Adipocyte (in vitro differentiated cells): ENCODE results near the gene LRP3.
A peak's percentile ranks its signal among the peaks of the same experiment; 100 is the strongest.
"Not testable (repeated sequence)": the region's sequence is repeated elsewhere in the genome, so short reads cannot be mapped to it uniquely, and the experiment has no call there.

ENCODE experiments used
- DNase-seq: peaks from one replicate; pipeline ENCODE4 v3.0.0-alpha.2; 2015; ENCODE audit warnings: low read depth
- H3K27me3 ChIP-seq: replicated peaks from 2 replicates; pipeline ENCODE4 v1.7.0; 2013; ENCODE audit warnings: mild to moderate bottlenecking, low read length, moderate library complexity; ENCODE audit not compliant: control insufficient read depth, insufficient read depth
- H3K36me3 ChIP-seq: 2 replicates; pipeline ENCODE4 v1.7.0; 2013; ENCODE audit warnings: low read length, mild to moderate bottlenecking, moderate library complexity; ENCODE audit not compliant: control insufficient read depth, insufficient read depth, severe bottlenecking
- H3K4me1 ChIP-seq: 2 replicates; pipeline ENCODE4 v1.7.0; 2013; ENCODE audit warnings: mild to moderate bottlenecking, low read length, moderate library complexity; ENCODE audit not compliant: control insufficient read depth, insufficient read depth
- H3K4me3 ChIP-seq: 2 replicates; pipeline ENCODE4 v1.7.0; 2013; ENCODE audit warnings: mild to moderate bottlenecking, low read length, moderate library complexity
- H3K9ac ChIP-seq: 2 replicates; pipeline ENCODE4 v1.7.0; 2013; ENCODE audit warnings: mild to moderate bottlenecking, low read length, moderate library complexity
- H3K9me3 ChIP-seq: 2 replicates; pipeline ENCODE4 v1.7.0; 2013; ENCODE audit warnings: mild to moderate bottlenecking, low read length, moderate library complexity; ENCODE audit not compliant: control insufficient read depth

Gene LRP3

GRCh38 chr19:33161201-33161600 is 32.9 kb upstream of the LRP3 start:
- Histone ChIP-seq H3K4me3 (no peak overlapping the region), H3K9ac (no peak overlapping the region), H3K4me1 (peaks cover 9% of the 10 kb centered on the region), H3K27me3 (no peaks in the 10 kb centered on the region), H3K36me3 (no peaks in the 10 kb centered on the region), H3K9me3 (no peaks in the 10 kb centered on the region)
- DNase-seq: no peak

GRCh38 chr19:33163481-33163880 is 30.6 kb upstream of the LRP3 start:
- H3K9ac ChIP-seq: no peak overlapping the region
- DNase-seq: no peak
- no peaks in the 10 kb centered on the region for H3K36me3 ChIP-seq
- H3K27me3 ChIP-seq: no peaks in the 10 kb centered on the region
- no peak overlapping the region for H3K4me3 ChIP-seq
- peaks cover 4% of the 10 kb centered on the region for H3K9me3 ChIP-seq
- peaks cover 3% of the 10 kb centered on the region for H3K4me1 ChIP-seq

- DNase-seq, H3K9ac ChIP-seq, H3K27me3 ChIP-seq, H3K9me3 ChIP-seq, H3K36me3 ChIP-seq, H3K4me3 ChIP-seq, H3K4me1 ChIP-seq: not testable (repeated sequence)
Observed at GRCh38 chr19:33166037-33166436, 28.1 kb upstream of the LRP3 start.

- peaks cover 4% of the 10 kb centered on the region for H3K9me3 ChIP-seq
- H3K4me1 ChIP-seq: no peaks in the 10 kb centered on the region
- no peak overlapping the region for H3K4me3 ChIP-seq
- no peak for DNase-seq
- H3K9ac ChIP-seq: no peak overlapping the region
- no peaks in the 10 kb centered on the region for H3K36me3 ChIP-seq
- H3K27me3 ChIP-seq: no peaks in the 10 kb centered on the region
Observed at GRCh38 chr19:33167438-33167837, 26.7 kb upstream of the LRP3 start.

- Histone ChIP-seq H3K9ac (no peak overlapping the region), H3K4me3 (no peak overlapping the region), H3K4me1 (peaks cover 4% of the 10 kb centered on the region), H3K27me3 (no peaks in the 10 kb centered on the region), H3K36me3 (no peaks in the 10 kb centered on the region), H3K9me3 (peaks cover 4% of the 10 kb centered on the region)
- DNase-seq: no peak
Observed at GRCh38 chr19:33168528-33168927, 25.6 kb upstream of the LRP3 start.

GRCh38 chr19:33171222-33171795 is 22.8 kb upstream of the LRP3 start:
- H3K9ac ChIP-seq: no peak overlapping the region
- H3K9me3 ChIP-seq: peaks cover 4% of the 10 kb centered on the region
- H3K27me3 ChIP-seq: no peaks in the 10 kb centered on the region
- H3K4me1 ChIP-seq: peaks cover 14% of the 10 kb centered on the region
- no peaks in the 10 kb centered on the region for H3K36me3 ChIP-seq
- H3K4me3 ChIP-seq: no peak overlapping the region
- no peak for DNase-seq

- H3K36me3 ChIP-seq: no peaks in the 10 kb centered on the region
- H3K4me1 ChIP-seq: peaks cover 15% of the 10 kb centered on the region
- peak; percentile 70 for DNase-seq
- no peak overlapping the region for H3K4me3 ChIP-seq
- no peak overlapping the region for H3K9ac ChIP-seq
- no peaks in the 10 kb centered on the region for H3K27me3 ChIP-seq
- peaks cover 4% of the 10 kb centered on the region for H3K9me3 ChIP-seq
Observed at GRCh38 chr19:33171916-33172359, 22.2 kb upstream of the LRP3 start.

GRCh38 chr19:33174186-33174585 is 19.9 kb upstream of the LRP3 start:
- H3K9ac ChIP-seq: no peak overlapping the region
- H3K9me3 ChIP-seq: no peaks in the 10 kb centered on the region
- peaks cover 23% of the 10 kb centered on the region for H3K4me1 ChIP-seq
- no peak overlapping the region for H3K4me3 ChIP-seq
- H3K27me3 ChIP-seq: no peaks in the 10 kb centered on the region
- H3K36me3 ChIP-seq: no peaks in the 10 kb centered on the region
- no peak for DNase-seq

GRCh38 chr19:33175156-33175782 is 18.9 kb upstream of the LRP3 start:
- peaks cover 23% of the 10 kb centered on the region for H3K4me1 ChIP-seq
- peak overlapping the region; percentile 97 for H3K4me3 ChIP-seq
- DNase-seq: no peak
- H3K9ac ChIP-seq: peak overlapping the region; percentile 97
- no peaks in the 10 kb centered on the region for H3K36me3 ChIP-seq
- H3K9me3 ChIP-seq: no peaks in the 10 kb centered on the region
- no peaks in the 10 kb centered on the region for H3K27me3 ChIP-seq

GRCh38 chr19:33175886-33176669 is 18.1 kb upstream of the LRP3 start:
- Histone ChIP-seq H3K4me3 (peak overlapping the region; percentile 97), H3K4me1 (peaks cover 23% of the 10 kb centered on the region), H3K27me3 (no peaks in the 10 kb centered on the region), H3K9ac (peak overlapping the region; percentile 97), H3K9me3 (no peaks in the 10 kb centered on the region), H3K36me3 (no peaks in the 10 kb centered on the region)
- peak; percentile 54 for DNase-seq

GRCh38 chr19:33176670-33177416 is 17.3 kb upstream of the LRP3 start:
- H3K4me3 ChIP-seq: peak overlapping the region; percentile 97
- peaks cover 23% of the 10 kb centered on the region for H3K4me1 ChIP-seq
- no peaks in the 10 kb centered on the region for H3K36me3 ChIP-seq
- DNase-seq: peak; percentile 99
- H3K27me3 ChIP-seq: no peaks in the 10 kb centered on the region
- no peaks in the 10 kb centered on the region for H3K9me3 ChIP-seq
- H3K9ac ChIP-seq: peak overlapping the region; percentile 97
